Muscle layer of duodenum (tissue), 2 donors: ENCODE measurements around the gene CCDC138.

ENCODE experiments used
- H3K27ac ChIP-seq: one replicate; pipeline ENCODE4 v1.7.0; 2013; ENCODE audit warnings: mild to moderate bottlenecking, low read length
- H3K27me3 ChIP-seq: one replicate; pipeline ENCODE4 v1.7.0; 2013; ENCODE audit warnings: low read depth, mild to moderate bottlenecking, control low read depth, low read length
- H3K36me3 ChIP-seq, 2 donors: one replicate each; pipeline ENCODE4 v1.7.0; 2013; ENCODE audit warnings: low read length in 2 of 2, control low read depth in 1 of 2, mild to moderate bottlenecking in 1 of 2; ENCODE audit not compliant: insufficient read depth in 2 of 2, control insufficient read depth in 1 of 2
- H3K4me1 ChIP-seq, 2 donors: one replicate each; pipeline ENCODE4 v1.7.0; 2013; ENCODE audit warnings: low read length in 2 of 2, mild to moderate bottlenecking in 2 of 2, control low read depth in 1 of 2, moderate library complexity in 1 of 2; ENCODE audit not compliant: insufficient read depth in 2 of 2, control insufficient read depth in 1 of 2
- H3K4me3 ChIP-seq, 2 donors: one replicate each; pipeline ENCODE4 v1.7.0; 2013; ENCODE audit warnings: low read length in 2 of 2, low read depth in 1 of 2, mild to moderate bottlenecking in 1 of 2
- H3K9me3 ChIP-seq, 2 donors: one replicate each; pipeline ENCODE4 v1.7.0; 2013; ENCODE audit warnings: low read length in 2 of 2, control low read depth in 1 of 2, mild to moderate bottlenecking in 1 of 2; ENCODE audit not compliant: control insufficient read depth in 1 of 2
- donor health status: healthy.

Gene CCDC138

GRCh38 chr2:108896741-108897140 lies 110.2 kb downstream of the CCDC138 start:
- H3K4me1 ChIP-seq, result no peaks in the 10 kb centered on the region
- no peak overlapping the region for H3K4me3 ChIP-seq
- H3K27ac ChIP-seq, result no peak overlapping the region
- no peaks in the 10 kb centered on the region for H3K36me3 ChIP-seq
- no peaks in the 10 kb centered on the region for H3K27me3 ChIP-seq
- H3K9me3 ChIP-seq, result peaks cover 0 to under 1% of the 10 kb centered on the region in 2 donors

- H3K9me3 ChIP-seq, result no peaks in the 10 kb centered on the region
- no peak overlapping the region for H3K27ac ChIP-seq
Observed at GRCh38 chr2:108898315-108899082, 111.9 kb downstream of the CCDC138 start.

GRCh38 chr2:108904680-108905079 lies 118.1 kb downstream of the CCDC138 start:
- Histone ChIP-seq H3K27ac (no peak overlapping the region), H3K4me1 (no peaks in the 10 kb centered on the region), H3K9me3 (no peaks in the 10 kb centered on the region), H3K27me3 (no peaks in the 10 kb centered on the region), H3K4me3 (no peak overlapping the region), H3K36me3 (no peaks in the 10 kb centered on the region)

More at GRCh38 chr2:108898315-108899082, 111.9 kb downstream of the CCDC138 start:
- no peaks in the 10 kb centered on the region for H3K36me3 ChIP-seq
- no peaks in the 10 kb centered on the region for H3K27me3 ChIP-seq
- no peak overlapping the region for H3K4me3 ChIP-seq
- no peaks in the 10 kb centered on the region for H3K4me1 ChIP-seq

GRCh38 chr2:108905176-108905575 lies 118.6 kb downstream of the CCDC138 start:
- Histone ChIP-seq H3K9me3 (no peaks in the 10 kb centered on the region), H3K27me3 (no peaks in the 10 kb centered on the region), H3K36me3 (no peaks in the 10 kb centered on the region), H3K27ac (no peak overlapping the region), H3K4me1 (no peaks in the 10 kb centered on the region), H3K4me3 (no peak overlapping the region)

- H3K4me1 ChIP-seq, result no peaks in the 10 kb centered on the region
- no peaks in the 10 kb centered on the region for H3K9me3 ChIP-seq
- H3K27ac ChIP-seq, result no peak overlapping the region
- H3K36me3 ChIP-seq, result no peaks in the 10 kb centered on the region
- no peak overlapping the region for H3K4me3 ChIP-seq
- no peaks in the 10 kb centered on the region for H3K27me3 ChIP-seq
Observed at GRCh38 chr2:108905906-108906305, 119.3 kb downstream of the CCDC138 start.

GRCh38 chr2:108906403-108907077 lies 120.0 kb downstream of the CCDC138 start:
- no peak overlapping the region for H3K4me3 ChIP-seq
- H3K4me1 ChIP-seq, result no peaks in the 10 kb centered on the region
- H3K9me3 ChIP-seq, result no peaks in the 10 kb centered on the region
- H3K27ac ChIP-seq, result no peak overlapping the region
- H3K36me3 ChIP-seq, result no peaks in the 10 kb centered on the region
- H3K27me3 ChIP-seq, result no peaks in the 10 kb centered on the region

- H3K27me3 ChIP-seq, result no peaks in the 10 kb centered on the region
- no peaks in the 10 kb centered on the region for H3K36me3 ChIP-seq
- H3K27ac ChIP-seq, result no peak overlapping the region
- no peak overlapping the region for H3K4me3 ChIP-seq
- H3K9me3 ChIP-seq, result no peaks in the 10 kb centered on the region
- H3K4me1 ChIP-seq, result no peaks in the 10 kb centered on the region
Observed at GRCh38 chr2:108907822-108908712, 121.5 kb downstream of the CCDC138 start.

GRCh38 chr2:108908713-108909070 lies 122.1 kb downstream of the CCDC138 start:
- H3K9me3 ChIP-seq, result no peaks in the 10 kb centered on the region
- H3K4me1 ChIP-seq, result no peaks in the 10 kb centered on the region
- H3K27ac ChIP-seq, result no peak overlapping the region
- no peak overlapping the region for H3K4me3 ChIP-seq
- H3K27me3 ChIP-seq, result no peaks in the 10 kb centered on the region
- H3K36me3 ChIP-seq, result no peaks in the 10 kb centered on the region

GRCh38 chr2:108909275-108909823 lies 122.8 kb downstream of the CCDC138 start:
- Histone ChIP-seq H3K36me3 (no peaks in the 10 kb centered on the region), H3K27me3 (no peaks in the 10 kb centered on the region), H3K9me3 (no peaks in the 10 kb centered on the region), H3K4me1 (no peaks in the 10 kb centered on the region), H3K4me3 (no peak overlapping the region), H3K27ac (no peak overlapping the region)

- Histone ChIP-seq H3K4me3 (no peak overlapping the region), H3K27ac (no peak overlapping the region), H3K4me1 (no peaks in the 10 kb centered on the region), H3K9me3 (no peaks in the 10 kb centered on the region), H3K27me3 (no peaks in the 10 kb centered on the region), H3K36me3 (no peaks in the 10 kb centered on the region)
Observed at GRCh38 chr2:108910011-108910431, 123.5 kb downstream of the CCDC138 start.
